HG02798 (cell line): ENCODE data around the gene PLXNA4.
"Not testable (repeated sequence)": the region's sequence is repeated elsewhere in the genome, so short reads cannot be mapped to it uniquely, and the experiment has no call there.

ENCODE experiments used
- ATAC-seq: cut with Tn5 transposase; IDR thresholded peaks from one replicate; pipeline ENCODE4 v1.9.1; 2021; ENCODE audit warnings: mild to moderate bottlenecking; ENCODE audit not compliant: unreplicated experiment, poor library complexity

Gene PLXNA4

GRCh38 chr7:132575982-132576720, at the start of gene PLXNA4:
Gene PLXNA4, minus strand, starts transcription at chr7:132576470. Its CDS starts 67,777 bp downstream, at chr7:132508693.
- no peak for ATAC-seq

DNA sequence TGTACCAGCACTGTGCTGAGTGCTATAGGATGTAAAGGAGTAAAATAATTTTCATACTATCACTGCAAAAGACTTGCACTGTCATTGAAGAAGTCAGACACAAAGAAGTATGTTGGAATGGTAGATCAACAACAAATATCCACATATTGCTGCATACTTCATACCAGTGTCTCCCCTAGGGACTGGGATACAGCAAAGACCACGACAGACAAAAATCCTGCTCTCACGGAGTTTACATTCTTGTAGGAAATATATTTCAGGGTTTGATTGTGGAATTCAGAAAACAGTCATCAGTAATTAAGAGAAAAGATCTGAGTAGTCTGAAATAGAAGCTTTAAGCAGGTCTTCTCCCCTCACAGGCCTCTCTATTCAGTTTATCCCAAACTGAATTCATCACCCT, 49.4 kb upstream of the PLXNA4 start:
- ATAC-seq: no peak

GRCh38 chr7:132622081-132622480, 45.8 kb upstream of the PLXNA4 start:
- no peak for ATAC-seq

GRCh38 chr7:132619967-132620366, 43.7 kb upstream of the PLXNA4 start:
- no peak for ATAC-seq

GRCh38 chr7:132618956-132619305, 42.7 kb upstream of the PLXNA4 start:
- no peak for ATAC-seq

GRCh38 chr7:132618271-132618955, 42.1 kb upstream of the PLXNA4 start:
- no peak for ATAC-seq

DNA sequence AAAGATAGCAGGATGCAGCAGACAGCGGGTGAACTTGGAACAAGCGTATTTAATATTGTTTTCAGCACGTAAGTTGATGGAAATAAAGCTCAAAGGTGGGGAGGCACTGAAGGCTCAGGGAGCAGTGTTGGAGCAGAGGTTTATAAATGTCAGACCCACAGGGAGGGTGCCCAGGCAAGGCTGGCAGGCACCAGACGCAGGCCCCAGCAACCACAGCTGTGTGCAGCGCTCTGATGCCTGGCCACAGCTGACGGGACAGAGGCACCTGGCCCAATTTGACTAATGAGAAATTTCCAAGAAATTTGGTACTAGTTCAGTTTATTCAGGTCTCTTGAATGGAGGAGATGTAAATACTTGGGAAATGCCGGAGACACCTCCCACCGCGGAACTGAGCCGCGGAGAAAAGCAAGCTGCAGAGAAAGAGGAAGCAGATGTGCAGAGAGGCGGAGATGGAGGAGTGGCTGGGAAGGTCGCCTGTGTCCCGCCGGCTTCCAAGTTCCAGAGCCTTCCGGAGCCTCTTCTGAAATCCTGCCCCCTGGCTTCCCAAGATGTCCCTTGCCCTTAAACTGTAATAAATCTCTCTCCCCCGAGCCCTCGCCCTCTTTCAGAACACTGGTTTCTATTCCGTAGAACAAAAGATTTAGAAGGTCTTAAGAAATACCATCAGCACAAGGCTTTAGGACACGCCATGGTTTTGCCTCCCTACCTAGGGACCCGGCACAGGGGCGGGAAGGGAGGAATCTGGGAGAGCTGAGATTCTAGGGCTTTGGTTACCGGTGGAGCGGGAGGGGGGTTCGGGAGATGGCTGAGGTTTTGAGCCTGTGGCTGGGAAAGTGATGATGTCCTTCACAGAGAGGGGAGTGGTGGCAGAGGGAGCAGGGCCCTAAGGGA, 38.4 kb upstream of the PLXNA4 start:
- ATAC-seq: no peak

- ATAC-seq: no peak
Measured at GRCh38 chr7:132613737-132614136, 37.5 kb upstream of the PLXNA4 start.

DNA sequence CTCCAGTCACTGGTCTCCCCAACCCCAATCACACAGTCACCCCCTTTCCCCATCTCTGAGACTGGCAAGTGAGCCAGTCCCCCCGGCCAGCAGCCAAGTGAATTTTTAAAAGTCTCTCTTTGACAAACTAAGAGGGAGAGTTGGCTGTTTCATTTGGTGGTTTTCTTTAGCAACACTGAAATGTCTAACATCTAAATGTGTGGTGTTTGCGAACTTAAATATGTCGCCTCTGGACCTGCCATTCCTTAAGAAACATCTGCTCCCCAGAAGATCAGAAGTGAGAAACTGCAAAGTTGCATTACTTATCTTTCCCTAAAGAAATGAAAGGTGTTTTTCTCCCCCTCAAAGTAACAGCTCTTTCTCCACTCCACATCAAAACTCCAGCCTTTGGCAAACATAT, 34.7 kb upstream of the PLXNA4 start:
- ATAC-seq: no peak

DNA sequence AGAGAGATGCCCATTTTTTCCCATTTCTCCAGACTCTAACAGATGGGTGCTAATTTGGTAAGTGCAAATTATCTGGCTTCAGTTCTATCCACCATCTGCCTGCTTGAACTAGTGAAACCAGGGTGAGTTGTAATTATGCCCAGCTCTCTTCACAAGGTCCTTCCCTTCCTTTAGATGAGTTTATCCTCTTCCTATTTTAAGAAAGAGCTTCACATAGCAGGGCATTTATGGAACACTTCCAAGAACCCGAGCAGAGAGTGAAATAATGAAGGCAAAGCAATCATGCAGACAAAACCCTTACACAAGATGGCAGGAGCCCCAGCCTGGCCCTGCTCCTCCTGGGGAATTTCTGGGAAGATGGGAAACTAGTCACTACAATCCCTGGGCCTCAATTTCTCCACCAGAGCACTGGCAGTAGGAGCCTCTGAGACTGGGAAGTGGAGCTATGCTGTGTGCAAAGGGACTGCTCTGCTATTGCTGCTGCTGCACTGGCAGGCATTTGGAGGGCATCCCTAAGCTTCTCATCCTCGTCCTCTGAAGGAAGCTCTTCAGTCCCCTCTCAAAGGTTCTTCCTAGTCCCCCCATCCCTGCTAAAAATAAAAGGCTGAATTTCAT, 33.7 kb upstream of the PLXNA4 start:
- ATAC-seq: no peak

DNA sequence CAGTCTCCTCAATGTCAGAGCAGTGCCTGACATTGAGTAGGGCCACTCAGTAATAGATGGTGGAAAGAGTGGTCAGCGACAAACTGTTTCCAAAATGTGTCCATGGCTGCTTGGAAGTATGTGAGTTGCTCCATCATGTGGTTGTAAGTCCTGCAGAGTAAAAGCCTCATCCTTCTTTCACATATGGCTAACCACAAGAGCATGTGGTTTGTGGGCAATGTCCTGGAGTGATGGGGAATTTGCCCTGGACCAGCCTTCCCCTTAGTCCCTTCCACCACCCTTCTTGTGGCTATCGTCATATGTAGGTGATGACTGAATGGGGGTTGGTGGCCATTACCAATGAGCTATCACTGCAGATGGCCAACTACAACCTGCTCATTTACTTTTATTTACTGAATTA, 33.0 kb upstream of the PLXNA4 start:
- ATAC-seq: no peak

GRCh38 chr7:132608523-132608922, 32.3 kb upstream of the PLXNA4 start:
- no peak for ATAC-seq

DNA sequence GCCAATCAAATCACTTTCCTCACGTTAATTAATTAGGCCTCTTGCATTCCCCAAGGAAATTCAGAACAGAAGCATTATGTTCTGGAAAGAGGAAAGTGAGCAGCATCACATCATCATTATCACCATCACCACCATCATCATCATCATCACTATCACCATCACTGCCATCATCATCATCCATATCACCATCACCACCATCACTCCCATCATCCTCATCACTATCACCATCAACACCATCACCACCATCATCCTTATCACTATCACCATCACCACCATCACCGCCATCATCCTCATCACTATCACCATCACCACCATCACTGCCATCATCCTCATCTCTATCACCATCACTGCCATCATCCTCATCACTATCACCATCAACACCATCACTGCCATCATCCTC, 31.4 kb upstream of the PLXNA4 start:
- ATAC-seq: no peak

GRCh38 chr7:132604121-132604520, 27.9 kb upstream of the PLXNA4 start:
- ATAC-seq: no peak

GRCh38 chr7:132603220-132603833, 27.1 kb upstream of the PLXNA4 start:
- ATAC-seq: no peak

GRCh38 chr7:132601783-132602182, 25.5 kb upstream of the PLXNA4 start:
- no peak for ATAC-seq

GRCh38 chr7:132596588-132596987, 20.3 kb upstream of the PLXNA4 start:
- no peak for ATAC-seq

GRCh38 chr7:132594741-132595140, 18.5 kb upstream of the PLXNA4 start:
- ATAC-seq: not testable (repeated sequence)

DNA sequence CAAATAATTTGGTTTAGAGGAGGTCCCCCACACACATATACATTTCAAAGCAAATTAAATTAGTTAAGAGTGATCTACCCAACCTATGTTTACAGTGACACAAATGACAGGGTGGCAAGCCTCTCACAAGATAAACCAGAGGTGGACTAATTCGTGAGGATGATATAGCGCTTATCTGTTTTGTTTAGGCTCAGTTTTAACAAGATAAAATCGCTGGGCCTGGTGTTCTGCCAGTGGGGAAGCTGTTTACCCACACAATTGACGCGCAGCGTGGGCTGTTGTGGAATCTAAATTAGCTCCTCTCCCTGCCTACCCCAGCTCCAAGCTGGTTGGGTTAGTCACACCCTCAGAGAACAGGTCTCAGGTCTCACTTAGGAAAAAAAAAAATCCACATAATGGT, 16.7 kb upstream of the PLXNA4 start:
- ATAC-seq: no peak

GRCh38 chr7:132592231-132592920, 16.1 kb upstream of the PLXNA4 start:
- ATAC-seq: no peak
